Right lung (tissue), 5 donors: ENCODE data around the gene DIAPH1. TPM values are rescaled to one million over a fixed set of nuclear protein-coding genes. Genes with fewer than 3 reads are reported as not detected.
"Not testable (repeated sequence)": the region's sequence is repeated elsewhere in the genome, so short reads cannot be mapped to it uniquely, and the experiment has no call there.

ENCODE experiments used
- DNase-seq, 2 donors: peaks; one replicate each; pipeline ENCODE4 v3.0.0-alpha.2; 2013
- polyA plus RNA-seq, 5 donors: library from polyadenylated mRNA; unstranded; fragments of 120-200 nt; gene quantifications; one replicate each; pipeline versions ENCODE4 v1.2.1 to v1.2.3, GENCODE V29; 2013; ENCODE audit warnings: inconsistent platforms in 1 of 5, low replicate concordance in 1 of 5; ENCODE audit not compliant: insufficient read length in 5 of 5, insufficient read depth in 1 of 5

Gene DIAPH1
- polyA plus RNA-seq, 5 donors = 43.3 to 54.3 (median 47.7) TPM

- DNase-seq = no peak
These were observed 5.5 kb downstream of the DIAPH1 start for GRCh38 chr5:141613344-141613743.

DNA sequence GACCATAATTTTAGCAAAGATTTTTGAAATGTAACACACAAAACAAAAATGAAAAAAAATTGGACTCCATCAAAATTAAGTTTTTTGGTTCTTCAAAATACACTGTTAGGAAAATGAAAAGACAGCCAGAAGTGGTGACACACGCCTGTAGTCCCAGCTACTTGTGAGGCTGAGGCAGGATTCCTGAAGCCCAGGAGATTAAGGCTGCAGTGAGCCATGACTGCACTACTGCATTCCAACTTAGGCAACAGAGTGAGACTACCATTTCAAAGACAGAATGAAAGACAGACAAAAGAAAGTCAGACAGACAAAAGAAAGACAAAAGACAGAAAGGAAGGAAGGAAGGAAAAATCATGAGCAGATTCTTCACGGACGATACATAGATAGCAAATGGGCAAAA lies 7.5 kb downstream of the DIAPH1 start:
- no peak for DNase-seq

GRCh38 chr5:141609921-141610320 lies 8.9 kb downstream of the DIAPH1 start:
- not testable (repeated sequence) for DNase-seq

GRCh38 chr5:141609044-141609443 lies 9.8 kb downstream of the DIAPH1 start:
- DNase-seq = no peak

- no peak for DNase-seq
These were observed 10.2 kb downstream of the DIAPH1 start for GRCh38 chr5:141608557-141608956.

DNA sequence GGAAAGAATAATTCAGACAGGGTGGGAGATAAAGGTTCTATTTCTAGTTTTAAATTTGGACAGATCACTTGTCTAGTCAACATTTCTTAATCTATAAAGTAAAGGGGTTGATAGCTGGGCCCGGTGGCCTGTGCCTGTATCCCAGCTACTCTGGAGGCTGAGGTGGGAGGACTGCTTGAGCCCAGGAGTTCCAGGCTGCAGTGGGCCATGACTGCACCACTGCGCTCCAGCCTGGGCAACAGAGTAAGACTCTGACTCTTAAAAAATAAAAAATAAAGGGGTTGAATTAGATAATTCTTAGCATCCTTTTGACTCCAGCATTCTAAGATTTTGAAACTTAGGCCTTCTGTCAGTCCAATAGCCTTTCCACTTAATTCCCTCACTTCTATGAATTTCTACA lies 10.8 kb downstream of the DIAPH1 start:
- no peak for DNase-seq

DNA sequence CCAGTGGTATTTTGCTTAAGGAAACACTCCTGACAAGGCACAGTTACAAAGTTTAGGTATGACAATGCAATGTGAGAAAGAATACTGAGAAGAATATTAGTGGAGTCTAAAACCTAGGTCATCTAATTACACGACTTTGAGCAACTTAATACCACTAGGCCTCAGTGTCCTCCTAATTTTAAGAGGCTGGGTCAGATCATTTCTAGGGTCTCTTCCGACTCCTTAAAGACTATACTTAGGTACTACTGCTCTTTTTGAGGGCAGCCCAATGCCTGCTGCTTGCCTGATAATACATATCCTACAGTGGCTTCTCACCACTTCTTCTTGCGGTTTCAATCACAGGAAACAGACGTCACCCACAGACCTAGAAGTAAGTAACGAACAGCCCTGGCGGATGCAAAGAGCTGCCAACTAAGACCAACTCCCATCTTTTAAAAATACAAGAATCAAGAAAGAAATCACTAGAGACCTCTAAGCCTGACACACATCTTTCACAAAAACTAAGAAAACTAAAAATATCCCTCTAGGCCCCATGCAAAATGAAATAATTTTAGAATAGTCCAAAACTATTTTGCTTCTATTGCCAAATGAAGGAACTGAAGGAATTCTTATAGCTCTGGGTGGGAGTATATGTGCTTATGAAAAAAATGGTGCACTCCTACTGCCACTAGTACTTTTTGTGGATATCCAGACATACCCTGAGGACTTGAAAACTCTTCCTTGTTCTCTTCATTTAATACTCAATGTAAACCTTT lies 13.1 kb downstream of the DIAPH1 start:
- DNase-seq = no peak

- peak in 1 of 2 donors; percentile 29 for DNase-seq
These were observed 14.7 kb downstream of the DIAPH1 start for GRCh38 chr5:141603923-141604717.

- no peak for DNase-seq
These were observed 16.2 kb downstream of the DIAPH1 start for GRCh38 chr5:141602606-141603005.

DNA sequence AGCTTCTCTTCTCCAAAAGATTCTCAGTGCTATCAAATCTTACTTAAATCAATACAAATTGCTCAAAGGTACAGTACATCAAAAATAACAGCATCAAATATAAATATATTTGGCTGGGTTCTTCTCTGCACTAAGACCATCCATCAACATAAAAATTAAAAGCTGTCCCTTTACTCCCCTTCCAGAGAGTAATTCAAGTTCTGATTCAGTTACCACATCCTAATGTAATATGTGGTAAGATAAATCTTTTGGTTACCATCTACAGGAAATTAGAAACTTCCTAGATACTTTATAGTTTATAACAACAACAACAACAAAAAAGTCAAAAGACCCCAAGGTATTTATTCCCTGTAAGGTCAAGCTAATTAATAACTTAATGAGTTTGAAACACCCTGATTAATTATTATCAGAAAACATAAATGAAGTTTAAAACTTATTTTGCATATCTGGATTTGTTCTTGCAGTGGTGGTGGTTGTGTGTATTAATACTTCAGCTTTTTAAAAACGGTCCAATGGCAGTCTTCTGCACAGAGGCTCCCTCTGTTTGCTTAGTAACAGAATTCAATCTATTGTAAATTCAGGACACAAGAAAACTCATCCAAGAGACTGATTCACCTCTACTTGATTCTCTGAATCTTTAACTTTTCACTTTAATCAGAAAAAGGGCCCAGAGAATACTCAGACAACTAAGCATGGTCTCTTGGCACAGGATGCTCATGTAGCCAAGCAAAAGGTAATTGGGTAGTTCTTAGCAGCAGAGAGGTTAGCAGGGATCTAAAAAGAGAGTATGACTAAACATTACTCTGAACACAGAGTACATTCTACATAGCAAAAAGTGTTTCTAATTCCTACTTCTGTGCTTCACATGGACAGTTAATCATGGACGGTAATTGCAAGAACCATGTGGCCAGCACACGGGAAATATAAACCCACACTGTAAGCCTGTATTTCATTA lies 20.1 kb downstream of the DIAPH1 start:
- DNase-seq = no peak

DNA sequence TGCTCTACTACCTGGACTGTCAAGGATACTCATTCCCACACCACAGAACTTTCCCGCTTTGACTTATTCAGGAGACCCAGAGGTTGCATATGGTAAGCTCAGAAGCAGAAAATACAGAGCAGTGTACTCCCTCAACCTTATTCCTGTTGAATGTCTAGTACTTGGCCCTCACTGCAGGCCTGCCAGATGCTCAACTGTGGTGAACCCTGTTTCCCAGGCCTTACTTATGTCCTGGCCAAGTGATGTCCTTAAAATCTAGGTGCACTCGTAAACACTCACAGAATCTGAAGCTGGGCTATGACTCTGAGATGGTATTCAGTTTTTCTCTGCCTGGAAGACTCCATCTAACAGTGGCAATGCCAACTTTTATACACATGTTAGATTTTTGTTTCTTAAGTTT lies 21.0 kb downstream of the DIAPH1 start:
- no peak for DNase-seq

GRCh38 chr5:141597394-141597793 lies 21.4 kb downstream of the DIAPH1 start:
- DNase-seq = no peak

DNA sequence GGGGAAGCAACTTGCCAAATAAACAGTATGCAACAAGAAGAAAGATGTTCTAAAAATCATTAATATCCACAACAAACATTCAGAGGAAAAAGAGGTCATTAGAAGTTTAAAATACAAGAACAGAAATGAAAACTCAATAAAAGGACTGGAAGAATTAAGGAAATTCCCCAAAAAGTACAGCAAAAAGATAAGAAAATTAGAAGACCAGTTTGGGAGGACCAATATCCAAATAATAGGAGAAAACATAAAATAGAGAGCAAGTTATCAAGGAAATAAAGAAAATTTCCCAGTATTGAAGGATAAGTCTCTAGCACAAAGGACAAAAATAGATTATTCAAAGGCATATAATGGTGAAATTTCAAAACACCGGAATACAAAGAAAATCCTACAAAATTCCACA lies 21.9 kb downstream of the DIAPH1 start:
- no peak for DNase-seq

DNA sequence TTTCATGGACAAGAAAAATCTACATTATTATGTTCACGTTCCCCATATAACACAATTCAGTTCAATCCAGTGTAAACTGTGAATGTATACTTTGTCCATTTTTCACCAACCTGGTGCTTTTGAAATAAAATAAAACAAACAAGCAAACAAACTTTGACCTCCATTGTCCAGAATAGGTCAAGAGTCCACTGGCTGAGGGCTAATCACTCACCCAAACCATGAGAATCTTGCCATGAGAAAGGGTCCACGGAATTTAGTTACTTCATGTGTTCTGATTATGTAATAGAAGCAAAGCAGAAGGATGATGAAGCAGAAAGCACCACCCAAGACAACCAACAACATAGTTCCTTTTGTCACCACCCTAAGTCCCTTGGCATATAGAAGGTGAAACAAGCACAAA lies 28.7 kb downstream of the DIAPH1 start:
- no peak for DNase-seq

GRCh38 chr5:141586246-141586645 lies 32.6 kb downstream of the DIAPH1 start:
- DNase-seq = no peak

GRCh38 chr5:141585594-141585993 lies 33.2 kb downstream of the DIAPH1 start:
- no peak for DNase-seq

- DNase-seq = no peak
These were observed 44.7 kb downstream of the DIAPH1 start for GRCh38 chr5:141574122-141574510.

GRCh38 chr5:141573489-141574121 lies 45.2 kb downstream of the DIAPH1 start:
- DNase-seq = no peak

DNA sequence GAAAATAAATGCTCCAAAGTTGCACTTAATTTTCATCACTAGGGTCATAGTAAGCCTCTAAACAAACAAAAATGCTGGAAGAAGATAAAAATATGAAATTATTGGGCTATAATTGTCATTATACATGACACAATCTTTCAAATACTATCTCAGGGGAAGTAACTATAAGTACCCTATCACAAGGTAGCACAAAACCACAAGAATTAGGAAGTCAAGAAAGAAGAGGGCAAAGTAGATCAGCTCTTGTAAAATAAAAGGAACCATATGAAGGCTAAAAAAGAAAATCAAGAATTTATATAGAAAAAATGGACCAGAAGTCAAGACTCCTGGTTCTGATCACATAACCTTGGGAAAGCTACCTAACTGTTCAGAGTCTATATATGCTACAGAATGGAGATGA lies 48.1 kb downstream of the DIAPH1 start:
- DNase-seq = no peak

GRCh38 chr5:141567513-141568117 lies 51.2 kb downstream of the DIAPH1 start:
- no peak for DNase-seq
